ENCODE data around the gene SNORC.

GRCh38 chr2:232886176-232886575 lies 16.1 kb downstream of the SNORC start:
- TF ChIP-seq CTCF (IDR thresholded peaks at IDR 0.05; ENCODE audit: low read length) (no peak), EZH2 (IDR thresholded peaks at IDR 0.05; ENCODE audit: borderline replicate concordance, low read length) (no peak)
